Activated CD4-positive, alpha-beta memory T cell treated with anti-CD3 and anti-CD28 coated beads for 36 hours (primary cell): ENCODE results near the gene RGL3. TPM values are rescaled to one million over a fixed set of nuclear protein-coding genes. Genes with fewer than 3 reads are reported as not detected.
A peak's percentile ranks its signal among the peaks of the same experiment; 100 is the strongest.
"Not testable (repeated sequence)": the region's sequence is repeated elsewhere in the genome, so short reads cannot be mapped to it uniquely, and the experiment has no call there.

Experiments
- CTCF ChIA-PET: fragments of 350-600 bp; sonication (Branson Sonifier 250); formaldehyde crosslinking; loops from one replicate; lab custom pipeline; 2021; ENCODE audit warnings: antibody characterized with exemption, inconsistent platforms; lab: Charles Lee
- POLR2A ChIA-PET: fragments of 350-600 bp; sonication (Branson Sonifier 250); formaldehyde crosslinking; loops from one replicate; lab custom pipeline; 2021; ENCODE audit warnings: antibody characterized with exemption; lab: Charles Lee
- DNase-seq: peaks from one replicate; pipeline ENCODE4 v3.0.0-alpha.2; 2020
- H3K27ac Mint-ChIP-seq: one replicate; pipeline ENCODE4 v1.8.0; 2021; ENCODE audit warnings: mixed read lengths
- H3K27me3 Mint-ChIP-seq: one replicate; pipeline ENCODE4 v1.8.0; 2021; ENCODE audit warnings: mixed read lengths
- H3K36me3 Mint-ChIP-seq: one replicate; pipeline ENCODE4 v1.8.0; 2021; ENCODE audit warnings: mixed read lengths
- H3K4me1 Mint-ChIP-seq: one replicate; pipeline ENCODE4 v1.8.0; 2021; ENCODE audit warnings: low read depth, mixed read lengths
- H3K4me3 Mint-ChIP-seq: one replicate; pipeline ENCODE4 v1.8.0; 2021; ENCODE audit warnings: mild to moderate bottlenecking, mixed read lengths
- H3K9me3 Mint-ChIP-seq: one replicate; pipeline ENCODE4 v1.8.0; 2021; ENCODE audit warnings: mixed read lengths
- intact Hi-C: fragments of 100-400 bp; cut with micrococcal nuclease; formaldehyde crosslinking; loops from one replicate; pipeline ENCODE4 v1.15.1; 2023
- total RNA-seq, 2 experiments: library from RNA; stranded (reverse); gene quantifications; one replicate each; pipeline ENCODE4 v1.2.3, GENCODE V29; 2021

Gene RGL3
- total RNA-seq, 2 experiments from 2014 or later, result not detected

DNA sequence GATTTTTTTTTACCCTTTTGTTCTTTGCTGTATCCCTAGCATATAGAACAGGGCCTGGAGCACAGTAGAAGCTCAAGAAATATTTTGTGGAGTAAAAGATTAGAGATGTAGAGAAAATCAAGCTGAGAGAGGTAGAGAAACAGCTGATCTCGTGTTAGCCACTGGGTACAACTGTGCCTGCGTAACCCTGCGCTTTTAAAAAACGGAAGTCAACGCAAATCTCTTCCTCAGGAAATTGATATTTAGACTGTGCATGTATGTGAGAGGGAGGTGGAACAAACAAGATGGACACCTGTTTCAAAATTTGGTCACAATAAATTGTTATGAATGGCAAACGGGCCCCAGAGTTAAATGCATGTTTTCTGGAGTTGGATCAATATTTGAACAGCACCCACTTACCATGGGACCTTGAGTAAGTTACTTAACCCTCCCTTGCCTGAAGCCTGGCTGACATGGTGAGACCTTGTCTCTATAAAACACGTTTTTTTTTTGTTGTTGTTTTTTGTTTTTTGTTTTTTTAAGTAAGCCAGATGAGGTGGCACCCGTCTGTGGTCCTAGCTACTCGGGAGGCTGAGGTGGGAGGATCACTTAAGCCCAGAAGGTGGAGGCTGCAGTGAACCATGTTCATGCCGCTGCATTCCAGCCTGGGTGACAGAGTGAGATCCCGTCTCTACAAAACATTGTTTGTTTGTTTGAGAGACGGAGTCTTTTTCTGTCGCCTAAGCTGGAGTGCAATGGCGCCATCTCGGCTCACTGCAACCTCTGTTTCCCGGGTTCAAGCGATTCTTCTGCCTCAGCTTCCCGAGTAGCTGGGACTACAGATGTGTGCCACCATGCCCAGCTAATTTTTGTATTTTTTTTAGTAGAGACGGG is 31.7 kb downstream of the RGL3 start:
- POLR2A ChIA-PET, result interaction anchor here (0.6 kb wide), 1 partner anchor 24 kb away, joined by 3 read pairs; no protein-coding TSS in a partner anchor
- Mint-ChIP-seq H3K4me1 (peaks cover 11% of the 10 kb centered on the region), H3K9me3 (peaks cover 3% of the 10 kb centered on the region), H3K4me3 (no peak overlapping the region), H3K36me3 (no peaks in the 10 kb centered on the region), H3K27ac (no peak overlapping the region), H3K27me3 (peaks cover 5% of the 10 kb centered on the region)
- CTCF ChIA-PET, result interaction anchor here (0.6 kb wide), 2 partner anchors 41 to 133 kb away, joined by 3 to 5 read pairs; no protein-coding TSS in a partner anchor
- intact Hi-C loops, result no loop called here
- no peak for DNase-seq

DNA sequence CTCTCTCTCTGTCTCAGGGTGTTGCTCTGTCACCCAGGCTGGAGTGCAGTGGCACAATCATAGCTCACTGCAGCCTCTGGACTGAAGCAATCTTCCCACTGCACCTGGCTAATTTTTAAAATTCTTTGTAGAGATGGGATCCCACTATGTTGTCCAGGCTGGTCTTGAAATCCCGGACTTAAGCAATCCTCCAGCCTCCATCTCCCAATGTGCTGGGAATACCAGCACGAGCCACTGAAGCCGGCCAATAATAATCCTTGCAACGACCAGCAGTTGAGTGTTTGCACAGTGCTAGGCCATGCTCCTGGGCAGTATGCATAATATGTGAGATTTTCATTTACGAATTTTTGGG is 34.4 kb downstream of the RGL3 start:
- no peak for DNase-seq
- ChIA-PET POLR2A (no interaction called here), CTCF (interaction anchor here (1.0 to 2.2 kb wide), 2 partner anchors 11 to 38 kb away, joined by 3 to 17 read pairs; partner anchors contain the start of gene SWSAP1)
- no peak overlapping the region for H3K27ac Mint-ChIP-seq
- H3K9me3 Mint-ChIP-seq, result no peaks in the 10 kb centered on the region
- H3K4me1 Mint-ChIP-seq, result peaks cover 25% of the 10 kb centered on the region
- H3K4me3 Mint-ChIP-seq, result no peak overlapping the region
- peaks cover 10% of the 10 kb centered on the region for H3K27me3 Mint-ChIP-seq
- peaks cover 2% of the 10 kb centered on the region for H3K36me3 Mint-ChIP-seq
- intact Hi-C loops, result no loop called here

DNA sequence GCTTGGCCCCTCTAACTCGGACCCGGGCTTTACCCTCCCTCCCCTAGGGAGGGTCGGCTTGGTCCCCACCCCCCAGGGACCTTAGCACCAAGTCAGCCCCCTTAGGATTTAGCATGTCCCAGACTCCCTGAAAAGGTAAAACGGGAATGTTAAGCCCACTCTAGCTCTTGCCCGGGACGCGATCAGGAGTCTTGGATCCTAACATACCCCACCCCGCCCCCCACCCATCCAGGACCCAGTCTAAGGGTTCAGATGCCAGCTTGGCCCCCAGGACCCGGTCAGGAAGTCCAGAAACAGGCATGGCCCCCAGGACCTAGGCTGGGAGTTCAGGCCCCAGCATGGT is 35.4 kb downstream of the RGL3 start:
- no peak overlapping the region for H3K4me3 Mint-ChIP-seq
- DNase-seq, result no peak
- H3K4me1 Mint-ChIP-seq, result peaks cover 27% of the 10 kb centered on the region
- intact Hi-C loops, result no loop called here
- H3K27ac Mint-ChIP-seq, result no peak overlapping the region
- peaks cover 10% of the 10 kb centered on the region for H3K27me3 Mint-ChIP-seq
- ChIA-PET POLR2A (interaction anchor here (0.9 to 1.8 kb wide), 3 partner anchors 9 to 62 kb away, joined by 3 to 7 read pairs (median 3); partner anchors contain the start of genes ODAD3 and SWSAP1), CTCF (interaction anchor here (0.6 to 2.2 kb wide), 14 partner anchors 9 to 420 kb away, joined by 3 to 17 read pairs (median 4); partner anchors contain the start of genes CCDC159, ODAD3, PRKCSH and RAB3D)
- H3K9me3 Mint-ChIP-seq, result no peaks in the 10 kb centered on the region
- peaks cover 2% of the 10 kb centered on the region for H3K36me3 Mint-ChIP-seq

DNA sequence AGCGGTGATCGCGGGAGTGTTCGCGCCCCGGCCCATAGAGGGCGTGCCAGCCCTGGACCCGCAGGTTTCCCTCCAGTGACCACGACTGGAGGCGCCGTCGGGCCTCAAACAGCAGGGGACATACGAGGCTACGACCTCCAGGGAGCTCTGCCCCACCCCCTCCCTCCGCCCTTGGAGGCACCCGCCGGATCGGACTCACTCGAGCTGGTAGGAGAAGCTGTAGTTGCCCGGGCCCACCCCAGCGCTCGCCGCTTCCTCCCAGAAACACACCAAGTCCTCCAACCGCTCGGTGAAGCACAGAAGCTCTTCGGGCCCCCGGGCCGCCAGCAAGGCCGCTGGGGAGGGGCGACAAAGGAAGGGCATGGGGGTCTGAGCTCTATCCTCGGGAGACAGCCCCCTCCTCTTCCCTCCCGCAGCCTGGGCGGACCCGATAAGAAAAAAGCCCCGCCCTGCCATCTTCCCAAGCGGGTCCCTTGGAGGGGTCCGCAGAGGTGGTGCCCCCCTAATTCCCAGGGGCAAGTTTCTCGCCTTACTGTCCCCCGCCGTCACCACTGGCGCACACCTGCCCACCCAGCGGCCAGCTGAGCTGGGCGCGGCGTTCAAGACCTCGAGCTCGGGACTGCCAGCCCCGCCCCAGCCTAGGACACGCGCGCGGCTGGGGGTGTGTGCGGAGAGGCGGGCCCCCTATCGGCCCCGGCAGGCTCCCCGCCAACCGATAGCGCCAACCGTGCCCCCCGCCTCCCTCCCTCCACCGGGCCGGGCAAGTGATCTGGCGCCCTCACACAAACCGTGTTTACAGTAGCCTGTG is 36.0 kb downstream of the RGL3 start:
- Mint-ChIP-seq H3K4me1 (peaks cover 31% of the 10 kb centered on the region), H3K9me3 (no peaks in the 10 kb centered on the region), H3K36me3 (peaks cover 6% of the 10 kb centered on the region), H3K4me3 (peak overlapping the region; percentile 57), H3K27ac (no peak overlapping the region), H3K27me3 (peaks cover 10% of the 10 kb centered on the region)
- ChIA-PET POLR2A (interaction anchor here (0.9 to 1.8 kb wide), 3 partner anchors 8 to 63 kb away, joined by 3 to 7 read pairs (median 3); partner anchors contain the start of genes ODAD3 and SWSAP1), CTCF (interaction anchor here (0.6 to 2.2 kb wide), 15 partner anchors 8 to 419 kb away, joined by 3 to 17 read pairs (median 4); partner anchors contain the start of genes CCDC159, ODAD3, PRKCSH and RAB3D)
- DNase-seq, result peak; percentile 64
- intact Hi-C loops, result loop anchor here (1.0 kb wide), 1 partner anchor 9 kb away; the partner anchor contains the start of gene SWSAP1

DNA sequence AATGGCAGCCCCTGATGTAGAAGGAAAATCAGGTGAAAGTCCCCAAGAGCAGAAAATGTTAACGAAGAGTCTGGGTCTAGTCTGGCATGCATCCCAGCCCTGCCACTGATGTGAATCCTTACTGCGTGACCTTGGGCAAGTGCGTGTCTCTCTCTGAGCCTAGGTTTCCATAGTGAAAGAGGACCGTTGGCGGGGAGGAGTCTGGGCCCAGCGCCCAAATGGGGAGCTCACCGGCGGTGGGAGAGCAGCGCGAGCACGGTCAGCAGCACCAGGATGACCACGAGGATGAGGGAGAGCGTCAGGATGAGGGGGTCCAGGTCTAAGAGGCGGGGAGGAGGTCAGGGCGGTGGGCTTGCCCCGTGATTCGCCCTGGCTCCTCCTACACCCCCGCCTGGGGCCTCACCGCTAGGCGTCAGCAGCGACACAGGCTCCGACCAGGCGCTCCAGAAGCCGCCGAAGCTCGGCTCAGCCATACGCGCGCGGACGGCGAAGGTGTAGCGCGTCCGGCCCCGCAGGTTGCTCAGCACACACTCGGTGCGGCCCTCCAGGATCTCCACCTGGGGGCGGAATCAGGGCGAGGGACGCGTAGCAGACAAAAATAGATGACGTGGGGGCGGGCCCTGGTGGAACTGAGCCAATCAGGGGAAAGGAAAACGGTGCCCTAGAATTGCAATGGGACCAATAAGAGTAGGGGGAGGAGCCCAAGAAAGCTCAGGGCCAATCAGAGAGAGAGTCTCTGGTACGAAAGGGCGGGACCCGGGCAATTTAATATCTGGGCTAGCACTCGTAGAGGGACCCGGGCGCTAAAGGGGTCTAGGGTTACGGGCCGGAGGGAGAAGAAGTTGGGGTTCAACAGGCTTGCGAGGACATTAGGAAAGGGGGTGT is 38.2 kb downstream of the RGL3 start:
- intact Hi-C loops, result loop anchor here (1.0 to 2.0 kb wide), 2 partner anchors 54 to 102 kb away; partner anchors contain the start of genes ODAD3 and PRKCSH
- H3K9me3 Mint-ChIP-seq, result no peaks in the 10 kb centered on the region
- peaks cover 17% of the 10 kb centered on the region for H3K36me3 Mint-ChIP-seq
- POLR2A ChIA-PET, result interaction anchor here (0.6 to 2.6 kb wide), 11 partner anchors 10 to 292 kb away, joined by 3 to 11 read pairs (median 4); partner anchors contain the start of genes CCDC159, ELAVL3, LDLR and ODAD3
- peaks cover 10% of the 10 kb centered on the region for H3K27me3 Mint-ChIP-seq
- CTCF ChIA-PET, result interaction anchor here (0.6 to 2.7 kb wide), 26 partner anchors 9 to 975 kb away, joined by 3 to 35 read pairs (median 5); partner anchors contain the start of genes CCDC159, ECSIT, ELAVL3 and ODAD3
- H3K4me3 Mint-ChIP-seq, result peak overlapping the region; percentile 81
- H3K4me1 Mint-ChIP-seq, result peaks cover 40% of the 10 kb centered on the region
- peak; percentile 98 for DNase-seq
- peak overlapping the region; percentile 90 for H3K27ac Mint-ChIP-seq

DNA sequence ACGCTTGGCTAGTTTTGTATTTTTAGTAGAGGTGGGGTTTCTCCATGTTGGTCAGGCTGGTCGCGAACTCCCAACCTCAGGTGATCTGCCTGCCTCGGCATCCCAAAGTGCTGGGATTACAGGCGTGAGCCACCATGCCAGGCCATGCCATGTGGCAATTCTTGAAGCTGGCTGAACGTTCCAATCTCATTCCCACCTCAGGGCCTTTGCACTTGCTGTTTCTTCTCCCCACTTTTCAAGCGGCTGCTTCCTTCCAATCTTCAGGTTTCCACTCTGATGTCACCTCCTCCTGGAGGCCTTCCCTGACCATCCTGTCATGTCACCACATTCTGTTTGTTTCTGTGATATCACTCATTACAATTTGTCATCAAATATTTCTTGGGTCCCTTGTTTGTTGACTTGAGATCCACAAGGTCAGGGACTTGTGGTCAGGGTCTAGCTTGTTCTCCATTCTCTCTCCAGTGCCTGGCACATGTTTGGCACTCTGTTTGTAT is 39.2 kb downstream of the RGL3 start:
- intact Hi-C loops, result loop anchor here (2.0 kb wide), 1 partner anchor 103 kb away; no protein-coding TSS in a partner anchor
- Mint-ChIP-seq H3K27ac (peak overlapping the region; percentile 90), H3K4me1 (peaks cover 43% of the 10 kb centered on the region), H3K9me3 (no peaks in the 10 kb centered on the region), H3K4me3 (peak overlapping the region; percentile 81), H3K36me3 (peaks cover 21% of the 10 kb centered on the region), H3K27me3 (peaks cover 10% of the 10 kb centered on the region)
- DNase-seq, result no peak
- ChIA-PET CTCF (interaction anchor here (0.5 to 2.7 kb wide), 4 partner anchors 11 to 972 kb away, joined by 3 to 35 read pairs (median 14); partner anchors contain the start of gene ELAVL3), POLR2A (interaction anchor here (1.8 to 2.6 kb wide), 2 partner anchors 34 to 103 kb away, joined by 6 to 9 read pairs; partner anchors contain the start of genes CCDC159 and TMEM205)

DNA sequence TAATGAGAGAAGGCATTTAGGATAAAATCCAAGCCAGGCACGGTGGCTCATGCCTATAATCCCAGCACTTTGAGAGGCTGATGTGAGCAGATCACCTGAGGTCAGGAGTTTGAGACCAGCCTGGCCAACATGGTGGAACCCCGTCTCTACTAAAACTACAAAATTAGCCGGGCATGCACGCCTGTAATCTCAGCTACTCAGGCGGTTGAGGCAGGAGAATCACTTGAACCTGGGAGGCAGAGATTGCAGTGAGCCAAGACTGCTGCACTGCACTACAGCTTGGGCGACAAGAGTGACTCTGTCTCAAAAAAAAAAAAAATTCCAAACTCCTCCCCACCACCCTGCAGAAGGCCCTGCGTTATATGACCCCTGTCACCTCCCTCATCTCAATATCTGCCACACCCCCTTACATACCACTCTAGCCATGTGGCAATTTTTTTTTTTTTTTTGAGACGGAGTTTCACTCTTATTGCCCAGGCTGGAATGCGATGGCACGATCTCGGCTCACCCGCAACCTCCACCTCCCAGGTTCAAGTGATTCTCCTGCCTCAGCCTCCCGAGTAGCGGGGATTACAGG is 39.8 kb downstream of the RGL3 start:
- H3K9me3 Mint-ChIP-seq, H3K27ac Mint-ChIP-seq, H3K27me3 Mint-ChIP-seq, POLR2A ChIA-PET, intact Hi-C loops, DNase-seq, H3K4me3 Mint-ChIP-seq: not testable (repeated sequence)
- CTCF ChIA-PET, result interaction anchor here (2.7 kb wide), 1 partner anchor 43 kb away, joined by 20 read pairs; no protein-coding TSS in a partner anchor
- Mint-ChIP-seq H3K4me1 (peaks cover 43% of the 10 kb centered on the region), H3K36me3 (peaks cover 21% of the 10 kb centered on the region)

GRCh38 chr19:11378319-11379189 is 40.6 kb downstream of the RGL3 start:
- Mint-ChIP-seq H3K36me3 (peaks cover 21% of the 10 kb centered on the region), H3K4me1 (peaks cover 43% of the 10 kb centered on the region), H3K9me3 (no peaks in the 10 kb centered on the region), H3K27ac (peak overlapping the region; percentile 65), H3K4me3 (no peak overlapping the region), H3K27me3 (peaks cover 10% of the 10 kb centered on the region)
- CTCF ChIA-PET, result interaction anchor here (1.6 to 4.9 kb wide), 2 partner anchors 28 to 104 kb away, joined by 4 to 36 read pairs; no protein-coding TSS in a partner anchor
- DNase-seq, result peak; percentile 38
- POLR2A ChIA-PET, result interaction anchor here (0.9 kb wide), 1 partner anchor 284 kb away, joined by 3 read pairs; no protein-coding TSS in a partner anchor
- intact Hi-C loops, result no loop called here

- no peak overlapping the region for H3K27ac Mint-ChIP-seq
Measured at GRCh38 chr19:11377756-11378155, 41.4 kb downstream of the RGL3 start.

More at GRCh38 chr19:11377756-11378155, 41.4 kb downstream of the RGL3 start:
- Mint-ChIP-seq H3K27me3 (peaks cover 7% of the 10 kb centered on the region), H3K36me3 (peaks cover 21% of the 10 kb centered on the region), H3K9me3 (no peaks in the 10 kb centered on the region), H3K4me1 (peaks cover 44% of the 10 kb centered on the region), H3K4me3 (no peak overlapping the region)
- DNase-seq, result no peak
- intact Hi-C loops, result no loop called here
- POLR2A ChIA-PET, result interaction anchor here (0.9 to 1.1 kb wide), 2 partner anchors 127 to 283 kb away, joined by 3 read pairs; no protein-coding TSS in a partner anchor
- CTCF ChIA-PET, result interaction anchor here (1.6 to 4.9 kb wide), 2 partner anchors 29 to 105 kb away, joined by 4 to 36 read pairs; no protein-coding TSS in a partner anchor
